Stimulated activated naive B cell treated with anti-CD40 and anti-IgM and Interleukin-4, amounts not matched to agents 10 μg/mL and 1 μg/mL and 100 μg/mL, for 72 hours (primary cell): ENCODE measurements around the gene SLC16A7.
A peak's percentile ranks its signal among the peaks of the same experiment; 100 is the strongest.
"Not testable (repeated sequence)": the region's sequence is repeated elsewhere in the genome, so short reads cannot be mapped to it uniquely, and the experiment has no call there.

Experiments used
- ATAC-seq, 2 donors: fragments of 150-1000 bp; cut with Tn5 transposase; replicated peaks; 2 replicates each; pipeline ENCODE4 v1.10.0; 2021; ENCODE audit warnings: moderate library complexity in 1 of 2
- DNase-seq: peaks from one replicate; pipeline ENCODE4 v3.0.0; 2021
- H3K27ac Mint-ChIP-seq: one replicate; pipeline ENCODE4 v1.8.0; 2022; ENCODE audit warnings: mild to moderate bottlenecking, mixed read lengths
- H3K27me3 Mint-ChIP-seq, 2 donors: one replicate each; pipeline ENCODE4 v1.8.0; 2022; ENCODE audit warnings: mixed read lengths in 2 of 2
- H3K36me3 Mint-ChIP-seq, 2 donors: one replicate each; pipeline ENCODE4 v1.8.0; 2022; ENCODE audit warnings: mixed read lengths in 2 of 2, mild to moderate bottlenecking in 1 of 2
- H3K4me1 Mint-ChIP-seq, 2 donors: one replicate each; pipeline ENCODE4 v1.8.0; 2022; ENCODE audit warnings: mixed read lengths in 2 of 2, mild to moderate bottlenecking in 1 of 2
- H3K4me3 Mint-ChIP-seq, 2 donors: one replicate each; pipeline ENCODE4 v1.8.0; 2022; ENCODE audit warnings: mild to moderate bottlenecking in 2 of 2, mixed read lengths in 2 of 2, moderate library complexity in 1 of 2
- H3K9me3 Mint-ChIP-seq, 2 donors: one replicate each; pipeline ENCODE4 v1.8.0; 2022; ENCODE audit warnings: mixed read lengths in 2 of 2, mild to moderate bottlenecking in 1 of 2

The SLC16A7 gene

DNA sequence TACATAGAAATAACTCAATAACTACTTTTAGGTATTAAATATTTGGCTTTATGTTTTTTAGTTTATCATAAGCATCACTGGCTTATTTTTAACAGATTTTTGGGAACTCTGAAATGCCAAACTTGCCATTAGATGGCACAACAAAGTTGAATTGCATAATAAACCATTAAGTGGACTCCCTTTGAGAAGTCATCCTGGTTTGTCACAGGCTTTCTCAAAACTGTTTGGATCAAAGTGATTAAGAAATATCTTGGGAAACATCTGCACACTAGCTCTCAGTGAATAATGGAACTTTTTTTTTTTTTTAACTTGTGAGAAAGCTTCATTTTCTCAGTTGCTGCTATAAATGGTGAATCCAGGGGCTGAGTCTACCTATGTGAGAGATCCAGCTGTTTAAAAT is 4.3 kb downstream of the SLC16A7 start:
- ATAC-seq (no peak), DNase-seq (no peak)
- Mint-ChIP-seq H3K4me1 (peaks cover 28 to 65% of the 10 kb centered on the region in 2 donors), H3K27ac (no peak overlapping the region), H3K36me3 (peaks cover 5 to 8% of the 10 kb centered on the region in 2 donors), H3K27me3 (no peaks in the 10 kb centered on the region), H3K9me3 (no peaks in the 10 kb centered on the region), H3K4me3 (no peak overlapping the region)

DNA sequence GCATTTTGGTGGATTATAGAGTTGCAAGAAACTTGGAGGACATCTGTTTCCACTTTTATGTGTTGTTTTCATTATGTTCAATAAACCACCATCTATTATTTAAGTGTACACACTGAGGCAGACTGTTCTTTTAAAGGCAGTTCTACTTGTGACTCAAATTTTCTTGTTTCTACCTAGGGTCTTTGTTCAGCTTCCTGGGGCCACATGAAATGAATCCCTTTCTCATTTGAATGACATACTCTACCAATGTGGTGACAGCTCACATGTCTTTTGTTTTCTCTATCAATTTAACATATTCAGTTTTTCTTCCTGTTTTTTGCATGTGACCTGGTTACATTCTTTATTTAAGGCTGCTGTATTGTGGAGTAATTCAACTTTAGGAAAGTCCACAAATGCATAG is 7.9 kb downstream of the SLC16A7 start:
- DNase-seq, result no peak
- Mint-ChIP-seq H3K27ac (no peak overlapping the region), H3K4me3 (no peak overlapping the region), H3K36me3 (peaks cover 5 to 10% of the 10 kb centered on the region in 2 donors), H3K4me1 (peaks cover 14 to 43% of the 10 kb centered on the region in 2 donors), H3K9me3 (no peaks in the 10 kb centered on the region), H3K27me3 (no peaks in the 10 kb centered on the region)
- ATAC-seq, result peak; percentile 46 to 65

DNA sequence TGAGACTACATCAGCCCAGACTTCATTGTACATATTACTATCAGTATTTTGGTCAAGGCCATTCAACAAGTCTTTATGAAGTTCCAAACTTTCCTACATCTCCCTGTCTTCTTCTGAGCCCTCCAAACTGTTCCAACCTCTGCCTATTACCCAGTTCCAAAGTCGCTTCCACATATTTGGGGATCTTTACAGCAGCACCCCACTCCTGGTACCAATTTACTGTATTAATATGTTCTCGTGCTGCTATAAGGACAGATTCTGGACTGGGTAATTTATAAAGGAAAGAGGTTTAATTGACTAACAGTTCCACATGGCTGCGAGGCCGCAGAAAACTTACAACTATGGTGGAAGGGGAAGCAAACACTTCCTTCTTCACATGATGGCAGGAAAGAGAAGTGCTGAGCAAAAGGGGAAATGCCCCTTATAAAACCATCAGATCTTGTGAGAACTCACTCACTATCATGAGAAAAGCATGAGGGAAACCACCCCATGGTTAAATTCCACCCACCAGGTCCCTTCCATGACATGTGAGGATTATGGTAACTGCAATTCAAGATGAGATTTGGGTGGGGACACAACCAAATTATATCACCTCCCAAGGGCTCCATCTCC is 17.1 kb downstream of the SLC16A7 start:
- H3K36me3 Mint-ChIP-seq, result peaks cover 32 to 37% of the 10 kb centered on the region in 2 donors
- H3K4me1 Mint-ChIP-seq, DNase-seq, H3K27me3 Mint-ChIP-seq, H3K4me3 Mint-ChIP-seq: not testable (repeated sequence)
- ATAC-seq, result peak in 1 of 2 donors; percentile 22
- peaks cover 6 to 10% of the 10 kb centered on the region in 2 donors for H3K9me3 Mint-ChIP-seq
- H3K27ac Mint-ChIP-seq, result peak overlapping the region; percentile 51

DNA sequence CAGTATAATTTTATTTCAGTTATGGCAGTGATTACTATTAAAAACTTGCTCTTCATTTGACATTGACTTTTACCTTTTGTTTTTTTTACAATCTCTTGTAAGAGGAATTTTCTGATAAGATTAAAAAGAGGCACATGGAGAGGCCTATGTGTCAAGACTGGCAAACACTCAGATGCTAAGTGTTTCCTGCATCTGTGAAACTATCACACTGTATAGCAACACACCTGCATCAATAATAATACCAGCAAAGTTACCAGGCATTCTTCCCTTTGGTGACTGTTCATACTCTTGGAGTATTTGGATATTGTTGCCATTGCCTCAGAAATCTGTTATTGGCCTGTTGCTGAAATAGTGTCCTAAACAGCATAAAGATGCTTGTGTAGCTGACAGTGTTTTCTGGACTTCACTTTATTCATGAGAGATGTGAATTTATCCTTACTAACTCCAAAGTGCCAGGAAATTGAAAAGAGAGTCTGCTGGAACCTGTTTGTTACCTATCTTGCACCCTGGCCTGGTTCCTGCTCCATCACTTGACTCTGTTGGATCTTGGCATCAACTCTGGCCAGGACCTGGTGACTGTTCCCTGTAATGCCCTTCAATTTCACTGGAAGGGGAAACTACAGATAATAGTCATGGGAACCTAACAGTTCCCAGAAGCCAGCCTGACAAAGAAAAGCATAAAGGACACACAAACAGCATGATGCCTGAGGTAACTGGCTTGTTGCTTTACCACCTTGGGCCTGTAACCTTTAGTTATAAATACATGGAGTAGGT is 19.8 kb downstream of the SLC16A7 start:
- H3K36me3 Mint-ChIP-seq, result peaks cover 26 to 36% of the 10 kb centered on the region in 2 donors
- peaks cover 6 to 10% of the 10 kb centered on the region in 2 donors for H3K9me3 Mint-ChIP-seq
- DNase-seq (no peak), ATAC-seq (no peak)
- H3K27me3 Mint-ChIP-seq, result no peaks in the 10 kb centered on the region
- no peak overlapping the region for H3K27ac Mint-ChIP-seq
- H3K4me3 Mint-ChIP-seq, result no peak overlapping the region
- peaks cover 7 to 8% of the 10 kb centered on the region in 2 donors for H3K4me1 Mint-ChIP-seq

DNA sequence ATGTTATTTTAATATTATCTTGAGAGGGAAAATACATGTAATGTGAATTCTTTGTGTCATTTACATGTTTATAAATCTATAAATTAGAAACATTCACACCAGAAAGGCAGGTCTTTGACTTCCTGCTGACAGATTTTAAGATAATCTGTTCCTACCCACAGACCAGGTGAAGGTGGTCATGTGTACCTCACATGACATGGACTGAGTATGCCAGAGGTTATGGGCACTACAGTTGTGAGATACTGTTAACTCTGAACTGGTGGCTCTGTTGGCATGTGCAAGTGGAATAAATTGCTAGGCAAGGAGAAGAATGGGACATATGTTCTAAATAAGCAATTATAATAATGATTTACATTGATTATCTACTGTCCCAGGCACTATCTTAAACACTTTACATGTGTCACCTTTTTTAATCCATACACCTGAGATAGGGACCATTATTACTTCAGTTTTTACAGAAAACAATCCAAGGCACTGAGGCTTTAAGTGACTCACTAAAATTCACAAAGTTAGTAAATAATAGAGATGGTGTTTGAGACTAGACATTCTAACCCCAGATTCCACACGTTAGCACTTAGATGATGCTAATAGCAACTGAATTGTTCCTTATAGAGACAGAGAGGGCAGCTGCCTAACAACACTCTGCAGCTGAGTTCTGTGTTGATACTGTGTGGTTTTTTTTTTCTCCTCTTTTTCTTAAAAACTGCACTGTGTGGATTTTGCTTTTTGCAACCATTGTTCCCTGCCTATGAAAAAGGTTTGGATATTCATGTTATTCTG is 23.8 kb downstream of the SLC16A7 start:
- Mint-ChIP-seq H3K27me3 (no peaks in the 10 kb centered on the region), H3K27ac (peak overlapping the region; percentile 84), H3K9me3 (peaks cover 0 to 2% of the 10 kb centered on the region in 2 donors), H3K4me3 (peak overlapping the region; percentile 72 to 73), H3K36me3 (peaks cover 2 to 9% of the 10 kb centered on the region in 2 donors), H3K4me1 (peaks cover 14 to 23% of the 10 kb centered on the region in 2 donors)
- DNase-seq (no peak), ATAC-seq (peak; percentile 63 to 67)

DNA sequence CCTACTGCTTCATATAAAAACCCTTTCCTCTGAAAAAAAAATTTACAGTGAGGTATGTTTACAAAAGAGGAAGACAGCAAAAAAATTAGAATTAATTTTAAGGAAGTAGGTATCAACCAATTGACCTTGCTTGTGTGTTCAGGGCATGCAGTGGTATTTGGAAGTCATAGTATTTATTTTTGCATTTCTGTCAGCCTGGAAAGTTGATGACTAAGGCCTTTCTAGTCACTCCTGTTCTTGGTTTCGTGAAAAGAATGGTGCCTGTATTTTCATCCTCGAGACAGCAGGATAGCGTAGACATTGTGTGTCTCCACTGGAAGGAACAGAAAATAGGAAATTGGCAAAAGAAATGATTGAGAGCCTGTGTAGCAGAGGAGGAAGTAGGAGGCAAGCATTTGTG is 24.5 kb downstream of the SLC16A7 start:
- DNase-seq (no peak), ATAC-seq (peak; percentile 84 to 85)
- peak overlapping the region; percentile 72 to 73 for H3K4me3 Mint-ChIP-seq
- H3K36me3 Mint-ChIP-seq, result peaks cover 2 to 8% of the 10 kb centered on the region in 2 donors
- peak overlapping the region; percentile 84 for H3K27ac Mint-ChIP-seq
- peaks cover 0 to 2% of the 10 kb centered on the region in 2 donors for H3K9me3 Mint-ChIP-seq
- peaks cover 18 to 29% of the 10 kb centered on the region in 2 donors for H3K4me1 Mint-ChIP-seq
- H3K27me3 Mint-ChIP-seq, result no peaks in the 10 kb centered on the region

DNA sequence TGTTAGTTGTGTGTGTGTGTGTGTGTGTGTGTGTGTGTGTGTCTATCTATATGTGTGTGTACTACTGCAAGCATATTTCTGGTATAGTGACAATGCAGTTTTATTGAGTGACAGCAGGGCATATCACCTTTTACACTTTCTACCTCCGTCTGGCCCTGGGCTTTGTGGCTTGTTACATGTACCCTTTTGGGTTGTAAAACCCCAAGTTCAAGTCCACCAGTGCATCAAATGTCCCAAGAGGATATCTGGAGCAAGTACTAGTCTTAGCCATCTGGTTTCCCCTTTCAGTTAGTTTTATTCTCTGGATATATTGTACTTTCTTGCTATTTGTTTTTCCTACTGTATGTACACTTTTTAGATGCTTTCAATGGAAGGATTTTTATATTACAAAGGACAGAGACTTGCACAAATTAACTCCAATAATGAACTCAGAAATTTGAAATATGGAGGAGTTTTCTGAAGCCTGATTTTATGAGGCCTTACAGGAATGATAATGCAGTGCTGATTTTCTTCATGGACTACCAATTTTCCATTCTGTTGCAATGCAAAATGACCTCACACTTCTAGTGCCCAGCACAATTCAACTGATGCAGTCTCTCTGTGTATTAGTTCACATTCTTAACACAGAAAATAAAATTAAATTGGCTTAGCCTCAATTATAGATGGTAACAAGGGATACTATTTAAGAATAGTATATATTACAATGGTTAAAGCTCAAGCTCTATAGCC is 29.1 kb downstream of the SLC16A7 start:
- H3K4me3 Mint-ChIP-seq, result no peak overlapping the region
- peaks cover 29 to 47% of the 10 kb centered on the region in 2 donors for H3K4me1 Mint-ChIP-seq
- no peaks in the 10 kb centered on the region for H3K27me3 Mint-ChIP-seq
- no peak for DNase-seq
- H3K36me3 Mint-ChIP-seq, result peaks cover 7 to 10% of the 10 kb centered on the region in 2 donors
- peak; percentile 64 to 77 for ATAC-seq
- peaks cover 0 to 2% of the 10 kb centered on the region in 2 donors for H3K9me3 Mint-ChIP-seq
- no peak overlapping the region for H3K27ac Mint-ChIP-seq

DNA sequence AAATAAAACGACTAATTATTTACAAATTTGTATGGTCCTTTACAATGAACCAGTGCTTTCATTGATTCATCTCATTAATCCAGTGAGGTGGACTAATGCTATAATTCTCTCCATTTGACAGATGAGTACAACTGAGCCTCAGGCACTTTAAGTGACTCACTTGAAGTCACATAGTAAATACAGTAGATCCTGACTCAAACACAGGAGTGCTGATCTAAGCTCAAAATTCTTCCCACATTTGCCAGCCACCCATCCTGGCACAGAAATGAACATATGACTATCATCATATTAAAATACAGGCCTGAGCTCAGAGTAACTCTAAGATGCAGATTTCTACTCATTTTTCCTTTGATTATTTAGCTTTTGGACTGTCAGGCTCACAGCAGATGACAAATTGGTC is 30.6 kb downstream of the SLC16A7 start:
- Mint-ChIP-seq H3K4me1 (peaks cover 21 to 39% of the 10 kb centered on the region in 2 donors), H3K27me3 (no peaks in the 10 kb centered on the region), H3K4me3 (no peak overlapping the region), H3K9me3 (no peaks in the 10 kb centered on the region), H3K36me3 (peaks cover 8 to 9% of the 10 kb centered on the region in 2 donors), H3K27ac (no peak overlapping the region)
- DNase-seq, result no peak
- ATAC-seq, result no peak

DNA sequence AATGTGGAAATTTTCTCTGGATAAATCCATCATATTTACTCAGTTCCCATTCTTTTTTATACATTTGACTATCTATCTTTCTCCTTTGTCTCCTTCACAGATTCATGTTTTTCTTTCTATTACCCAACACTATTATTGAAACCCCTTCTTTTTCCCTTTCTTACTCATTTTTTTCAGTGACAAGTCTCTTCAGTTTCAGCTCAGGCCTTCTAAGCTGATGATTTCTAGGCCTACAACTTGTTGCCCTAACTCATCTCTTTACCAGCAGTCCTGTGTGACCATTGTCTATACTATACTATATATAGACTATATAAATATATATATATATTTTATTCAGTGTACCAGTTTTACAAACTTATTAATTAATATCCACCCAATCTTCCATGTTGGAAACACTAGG is 31.8 kb downstream of the SLC16A7 start:
- Mint-ChIP-seq H3K4me1 (peaks cover 29 to 49% of the 10 kb centered on the region in 2 donors), H3K27ac (no peak overlapping the region), H3K27me3 (no peaks in the 10 kb centered on the region), H3K4me3 (no peak overlapping the region), H3K36me3 (peaks cover 8 to 13% of the 10 kb centered on the region in 2 donors), H3K9me3 (no peaks in the 10 kb centered on the region)
- DNase-seq (no peak), ATAC-seq (no peak)

DNA sequence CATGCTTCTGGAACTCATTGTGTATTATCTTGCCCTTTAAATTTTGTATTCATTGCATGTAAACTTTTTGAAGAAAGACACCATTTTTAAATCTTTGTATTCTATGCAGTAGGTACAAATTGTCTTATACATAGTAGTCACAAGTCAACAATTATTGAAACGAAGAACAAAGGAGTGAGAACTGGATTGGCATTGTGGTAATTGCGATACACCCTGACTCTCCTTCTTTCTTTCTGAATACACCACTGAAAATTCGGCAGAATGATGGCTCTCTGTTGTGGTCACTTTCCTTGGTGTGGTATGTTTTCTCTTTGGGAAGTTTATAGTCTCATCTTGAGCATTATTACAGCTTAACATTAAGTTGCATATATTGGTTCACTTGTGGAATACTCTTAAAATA is 34.1 kb downstream of the SLC16A7 start:
- DNase-seq (no peak), ATAC-seq (no peak)
- Mint-ChIP-seq H3K4me1 (peaks cover 29 to 53% of the 10 kb centered on the region in 2 donors), H3K36me3 (peaks cover 4 to 18% of the 10 kb centered on the region in 2 donors), H3K27ac (no peak overlapping the region), H3K4me3 (no peak overlapping the region), H3K27me3 (no peaks in the 10 kb centered on the region), H3K9me3 (no peaks in the 10 kb centered on the region)

DNA sequence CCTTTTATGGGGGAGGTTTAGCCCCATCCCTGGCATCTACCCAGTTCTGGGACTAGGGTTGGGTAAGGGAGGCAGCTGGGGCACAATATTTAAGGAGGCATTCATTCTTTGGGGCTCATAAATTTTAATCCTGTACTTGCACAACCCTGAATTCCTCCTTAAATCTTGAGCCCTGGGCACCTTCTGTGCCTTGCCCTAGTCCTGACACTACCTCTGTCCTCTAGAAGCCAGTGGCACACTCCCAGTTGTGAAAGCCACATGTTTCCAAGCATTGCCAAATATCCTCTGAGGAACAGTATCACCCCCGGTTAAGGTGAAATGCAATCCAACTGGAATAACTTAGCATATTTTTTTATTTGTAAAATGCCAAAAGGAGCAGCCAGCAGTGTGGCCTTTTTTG is 36.6 kb downstream of the SLC16A7 start:
- H3K4me3 Mint-ChIP-seq, result no peak overlapping the region
- no peaks in the 10 kb centered on the region for H3K27me3 Mint-ChIP-seq
- H3K27ac Mint-ChIP-seq, result no peak overlapping the region
- DNase-seq, result no peak
- peaks cover 26 to 47% of the 10 kb centered on the region in 2 donors for H3K4me1 Mint-ChIP-seq
- no peak for ATAC-seq
- H3K9me3 Mint-ChIP-seq, result no peaks in the 10 kb centered on the region
- H3K36me3 Mint-ChIP-seq, result peaks cover 4 to 18% of the 10 kb centered on the region in 2 donors

DNA sequence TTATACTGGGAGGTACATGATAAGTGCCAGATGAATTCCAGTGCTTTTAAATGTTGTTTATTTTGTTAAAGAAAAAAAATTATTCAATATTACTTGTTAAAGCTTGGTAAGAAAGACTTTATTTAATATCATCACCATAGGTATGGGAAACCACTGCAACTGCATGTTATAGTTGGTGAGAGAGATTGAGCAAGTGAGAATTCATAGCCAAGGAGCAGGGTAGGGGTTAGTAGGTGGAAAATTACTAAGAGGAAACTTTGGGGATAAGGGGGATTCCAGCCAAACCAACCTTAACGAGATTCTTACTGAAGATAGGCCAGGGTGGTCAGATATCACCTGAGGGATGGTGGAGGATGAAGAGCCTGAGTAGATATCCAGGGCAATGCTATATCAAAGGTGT is 38.4 kb downstream of the SLC16A7 start:
- Mint-ChIP-seq H3K4me1 (peaks cover 28 to 47% of the 10 kb centered on the region in 2 donors), H3K27me3 (no peaks in the 10 kb centered on the region), H3K4me3 (no peak overlapping the region), H3K36me3 (peaks cover 0 to 14% of the 10 kb centered on the region in 2 donors), H3K27ac (peak overlapping the region; percentile 15), H3K9me3 (no peaks in the 10 kb centered on the region)
- DNase-seq (no peak), ATAC-seq (peak in 1 of 2 donors; percentile 43)

DNA sequence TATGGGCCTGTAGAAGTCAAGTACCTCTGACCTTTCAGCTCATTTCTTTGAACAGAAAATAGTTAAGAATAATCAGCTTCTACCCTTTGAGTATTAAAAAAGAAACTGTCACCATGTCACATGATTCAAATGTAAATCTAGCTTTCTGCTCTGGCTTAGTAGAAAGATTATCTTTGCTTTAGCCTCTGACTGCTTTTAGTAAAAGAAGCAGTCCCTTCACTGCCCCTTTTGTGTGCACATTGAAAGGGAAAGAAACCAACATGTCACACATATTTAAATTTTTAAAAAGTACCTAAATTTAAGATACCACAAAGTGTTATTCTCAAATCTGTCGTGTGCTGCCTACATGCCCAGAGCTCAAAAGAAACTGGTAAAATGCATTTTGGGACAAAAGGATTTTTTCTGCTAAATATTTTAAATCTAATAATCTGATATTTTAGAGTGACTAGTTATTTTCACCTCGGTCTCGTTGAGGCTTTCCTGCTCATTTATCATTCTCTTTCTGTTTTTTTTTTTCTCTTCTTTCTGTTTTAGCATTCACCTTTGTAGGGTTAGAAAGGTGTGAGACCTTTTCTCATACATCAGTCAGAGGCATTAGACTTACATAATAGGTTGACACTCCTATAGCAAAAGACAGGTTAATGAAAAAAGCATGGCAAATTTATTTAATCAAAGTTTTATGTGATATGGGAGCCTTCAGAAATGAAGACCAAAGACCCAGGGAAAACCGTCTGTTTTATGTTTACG is 41.3 kb downstream of the SLC16A7 start:
- no peak for DNase-seq
- no peaks in the 10 kb centered on the region for H3K27me3 Mint-ChIP-seq
- peak overlapping the region; percentile 27 for H3K27ac Mint-ChIP-seq
- H3K36me3 Mint-ChIP-seq, result peaks cover 7 to 10% of the 10 kb centered on the region in 2 donors
- ATAC-seq, result peak; percentile 90 to 92
- H3K9me3 Mint-ChIP-seq, result peaks cover 0 to 2% of the 10 kb centered on the region in 2 donors
- peaks cover 28 to 49% of the 10 kb centered on the region in 2 donors for H3K4me1 Mint-ChIP-seq
- peak overlapping the region; percentile 63 to 69 for H3K4me3 Mint-ChIP-seq
